LHCN-M2 (cell line): Measurements from ENCODE around the gene WDR59. TPM values are rescaled to one million over a fixed set of nuclear protein-coding genes. Genes with fewer than 3 reads are reported as not detected.
"Not testable (repeated sequence)": the region's sequence is repeated elsewhere in the genome, so short reads cannot be mapped to it uniquely, and the experiment has no call there.

Experiments
- DNase-seq: peaks from one replicate; pipeline ENCODE4 v3.0.0-alpha.2; 2012; ENCODE audit warnings: low read depth
- total RNA-seq: library from RNA; depleted of rRNA; stranded (reverse); fragments of >200 nt; gene quantifications from 2 replicates; pipeline ENCODE4 v1.2.3, GENCODE V29; 2014

WDR59 gene
- total RNA-seq, 1 experiment from 2014 or later = 10.0 TPM

GRCh38 chr16:74982256-74982655, 2.7 kb downstream of the WDR59 start:
- DNase-seq = no peak

- DNase-seq = no peak
These were observed 9.3 kb downstream of the WDR59 start for GRCh38 chr16:74975591-74975990.

DNA sequence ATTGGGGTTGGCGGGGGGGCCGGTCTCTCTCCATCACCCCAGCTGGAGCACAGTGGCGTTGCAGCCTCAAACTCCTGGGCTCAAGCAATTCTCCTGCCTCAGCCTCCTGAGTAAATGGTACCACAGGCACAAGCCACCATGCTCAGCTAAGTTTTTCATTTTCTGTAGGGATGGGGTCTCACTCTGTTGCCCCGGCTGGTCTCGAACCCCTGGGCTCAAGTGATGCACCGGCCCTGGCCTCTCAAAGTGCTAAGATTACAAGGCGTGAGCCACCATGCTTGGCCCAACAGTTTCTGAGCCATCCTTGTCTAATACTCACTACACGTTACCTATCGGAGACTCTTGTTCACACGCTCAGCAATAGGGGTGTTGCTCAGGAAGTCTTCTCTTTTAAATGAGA, 11.6 kb downstream of the WDR59 start:
- DNase-seq = no peak

DNA sequence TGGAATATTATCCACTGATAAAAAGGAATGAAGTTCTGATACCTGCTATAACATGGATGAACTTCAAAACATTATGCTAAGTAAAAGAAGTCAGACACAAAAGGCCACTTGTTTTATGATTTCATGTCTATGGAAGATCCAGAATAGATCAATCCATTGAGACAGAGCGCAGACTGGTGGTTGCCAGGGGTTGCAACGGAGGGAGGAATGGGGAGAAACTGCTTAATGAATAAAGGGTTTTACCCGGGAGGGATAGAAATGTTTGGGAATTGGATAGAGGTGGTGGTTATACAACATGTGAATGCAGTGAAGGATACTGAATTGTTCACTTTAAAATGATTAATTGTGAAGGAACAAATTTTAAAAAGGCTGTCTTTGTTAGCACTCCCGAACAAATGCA, 30.2 kb downstream of the WDR59 start:
- no peak for DNase-seq

DNA sequence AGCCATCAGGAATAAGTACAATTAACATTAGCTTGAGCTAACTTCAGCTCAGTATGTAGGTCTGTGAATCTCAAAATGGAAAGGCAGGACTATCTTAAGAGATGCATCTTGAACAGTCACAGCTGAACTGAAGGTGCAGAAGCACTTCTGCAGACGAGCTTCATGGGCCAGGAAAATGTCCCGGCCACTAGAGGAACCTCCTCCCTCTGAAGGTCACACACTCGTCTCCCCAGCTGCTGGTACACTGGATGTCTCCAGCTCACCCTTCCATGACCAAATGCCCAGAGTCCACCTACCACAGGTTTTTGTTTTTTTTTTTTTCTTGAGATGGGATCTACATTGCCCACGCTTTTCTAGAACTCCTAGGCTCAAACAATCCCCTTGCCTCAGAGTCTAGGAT, 33.2 kb downstream of the WDR59 start:
- no peak for DNase-seq

GRCh38 chr16:74951206-74951605, 33.7 kb downstream of the WDR59 start:
- DNase-seq = no peak

- no peak for DNase-seq
These were observed 34.4 kb downstream of the WDR59 start for GRCh38 chr16:74950511-74950910.

DNA sequence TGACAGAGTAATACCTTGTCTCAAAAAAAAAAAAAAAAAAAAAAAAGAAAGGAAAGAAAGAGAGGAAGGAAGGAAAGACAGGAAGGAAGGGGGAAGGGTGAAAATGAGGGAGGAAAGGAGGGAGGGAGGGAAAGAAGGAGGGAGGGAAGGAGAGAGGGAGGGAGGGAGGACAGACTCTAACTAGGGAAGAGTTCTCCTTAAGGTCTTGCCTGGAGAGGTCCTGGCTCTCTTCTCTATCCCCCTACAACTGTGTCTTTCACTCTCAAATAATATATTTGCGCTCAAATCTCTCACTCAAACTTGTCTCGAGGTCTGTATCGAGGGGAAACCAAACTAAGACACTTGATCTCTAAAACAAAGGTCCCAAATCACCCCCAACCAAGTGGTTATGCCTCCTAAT, 35.6 kb downstream of the WDR59 start:
- DNase-seq = no peak

DNA sequence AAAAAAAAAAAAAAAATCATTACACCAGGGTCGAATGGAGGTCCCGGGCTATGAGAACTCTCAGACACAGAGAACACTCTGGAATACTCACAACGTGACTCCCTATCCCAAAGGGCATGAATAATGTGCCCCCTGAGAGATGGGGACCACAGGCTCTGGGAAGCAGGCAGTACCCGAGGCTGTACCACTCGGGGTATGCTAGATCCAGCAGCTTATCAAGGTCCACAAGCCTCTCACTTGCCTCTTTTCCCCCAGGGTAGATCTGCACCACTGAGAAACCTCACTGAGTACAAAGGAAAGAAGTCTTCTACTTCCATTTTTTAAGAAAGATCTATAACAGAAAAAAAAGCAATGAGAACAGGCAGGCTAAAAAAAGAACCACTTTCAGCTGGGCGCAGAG, 40.5 kb downstream of the WDR59 start:
- DNase-seq = no peak

DNA sequence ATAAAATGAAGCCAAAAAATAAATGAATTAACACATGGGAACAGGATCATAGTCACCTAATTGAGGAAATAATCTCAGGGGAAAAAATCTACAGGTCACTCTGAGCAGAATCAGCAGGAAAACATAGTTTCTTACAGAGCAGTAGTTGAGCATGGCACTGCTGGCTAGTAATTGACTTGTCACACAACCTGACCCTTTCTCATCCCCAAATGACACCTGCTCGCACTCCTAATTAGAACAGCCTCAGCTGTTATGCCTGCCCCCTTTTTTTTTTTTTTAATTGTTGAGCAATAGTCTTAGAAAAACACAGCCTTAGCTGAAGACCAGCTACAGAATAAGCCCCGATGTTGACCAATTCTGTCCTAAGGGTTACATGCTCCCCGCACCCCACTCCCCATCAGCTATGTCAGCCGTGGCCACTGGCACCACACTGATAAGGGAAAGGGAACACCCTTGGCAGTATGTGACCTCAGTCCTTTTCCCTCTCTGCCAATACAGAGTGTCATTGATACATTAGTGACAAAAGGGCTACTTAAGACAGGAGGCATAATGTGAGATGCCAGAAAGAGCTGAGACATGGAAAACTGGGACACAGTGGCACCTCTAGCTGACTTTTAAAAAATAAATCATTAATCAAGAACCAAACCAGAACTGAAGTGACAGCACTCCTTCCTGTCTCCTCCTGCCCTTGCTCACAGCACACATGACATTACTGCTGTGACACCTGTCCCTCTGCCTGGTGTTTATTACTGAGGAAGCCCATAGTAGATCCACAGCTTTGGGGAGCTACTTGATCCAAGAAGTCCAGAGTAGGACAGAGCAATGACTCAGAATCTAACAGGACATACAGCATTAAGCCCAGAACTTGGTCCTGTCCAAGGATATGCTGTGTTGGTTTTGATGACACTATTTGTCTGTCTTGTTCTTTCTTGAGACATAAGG, 41.7 kb downstream of the WDR59 start:
- no peak for DNase-seq

- no peak for DNase-seq
These were observed 42.4 kb downstream of the WDR59 start for GRCh38 chr16:74942566-74942965.

DNA sequence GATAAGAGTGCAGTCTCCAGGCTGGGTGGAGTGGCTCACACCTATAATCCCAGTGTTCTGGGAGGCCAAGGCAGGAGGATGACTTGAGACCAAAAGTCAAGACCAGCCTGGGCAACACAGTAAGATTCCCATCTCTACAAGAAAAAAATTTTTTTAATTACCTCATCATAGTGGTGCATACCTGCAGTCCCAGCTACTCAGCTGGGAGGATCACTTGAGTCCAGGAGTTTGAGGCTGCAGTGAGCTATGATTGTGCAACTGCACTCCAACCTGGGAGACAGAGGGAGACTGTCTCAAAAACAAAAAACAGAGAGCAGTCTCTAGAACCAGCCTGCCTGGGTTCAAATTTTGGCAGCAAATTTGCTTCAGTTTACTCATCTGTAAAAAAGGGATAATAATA, 45.2 kb downstream of the WDR59 start:
- DNase-seq = no peak

- DNase-seq = peak; percentile 97
These were observed 47.9 kb downstream of the WDR59 start for GRCh38 chr16:74936902-74937560.

- no peak for DNase-seq
These were observed 53.5 kb downstream of the WDR59 start for GRCh38 chr16:74931445-74931844.

DNA sequence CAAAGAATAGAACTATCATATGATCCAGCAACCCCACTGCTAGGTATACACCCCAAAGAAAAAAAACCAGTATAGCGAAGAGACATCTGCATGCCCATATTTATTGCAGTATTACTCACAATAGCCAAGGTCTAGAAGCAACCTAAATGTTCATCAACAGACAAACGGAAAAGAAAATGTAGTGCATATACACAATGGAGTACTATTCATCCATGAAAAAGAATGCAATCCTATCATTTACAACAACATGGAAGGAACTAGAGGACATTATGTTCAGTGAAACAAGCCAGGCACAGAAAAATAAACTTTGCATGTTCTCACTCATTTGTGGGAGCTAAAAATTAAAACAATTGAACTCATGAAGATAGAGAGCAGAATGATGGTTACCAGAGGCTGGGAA, 55.3 kb downstream of the WDR59 start:
- DNase-seq = no peak

GRCh38 chr16:74926805-74927204, 58.1 kb downstream of the WDR59 start:
- no peak for DNase-seq

DNA sequence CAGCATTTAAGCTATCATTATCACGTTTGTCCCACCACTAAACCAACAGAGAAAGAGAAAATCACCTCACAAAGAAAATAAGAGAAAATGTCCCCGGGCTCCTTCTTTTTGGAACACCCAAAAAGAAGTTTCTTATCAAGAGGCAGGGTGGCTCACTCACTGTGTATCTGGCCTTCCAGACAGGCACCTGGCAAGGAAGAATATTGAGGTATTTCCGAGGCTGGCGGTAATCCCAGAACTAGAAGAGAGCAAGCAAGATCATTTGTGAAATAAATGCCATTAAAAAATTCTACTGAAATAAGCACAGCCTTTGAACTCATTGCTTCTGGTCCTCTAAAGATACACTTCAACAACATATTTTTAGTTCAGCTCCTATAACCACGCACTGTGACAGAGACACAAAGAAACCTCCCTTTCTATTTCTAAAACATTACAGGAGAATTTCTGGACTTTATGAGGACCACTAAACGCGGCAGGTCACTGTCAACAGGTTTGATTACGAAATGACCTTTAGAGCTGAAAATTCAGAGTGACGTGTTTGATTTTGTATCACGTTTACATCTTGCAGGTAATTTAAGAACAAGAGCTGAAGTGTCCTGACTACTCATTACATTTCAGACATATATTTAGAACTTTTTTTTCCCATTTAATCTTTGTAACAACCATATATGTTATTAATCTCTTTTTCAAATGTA, 61.0 kb downstream of the WDR59 start:
- DNase-seq = no peak

GRCh38 chr16:74922150-74923138, 62.5 kb downstream of the WDR59 start:
- no peak for DNase-seq

- DNase-seq = no peak
These were observed 63.9 kb downstream of the WDR59 start for GRCh38 chr16:74921051-74921450.

GRCh38 chr16:74909665-74910064, 75.3 kb downstream of the WDR59 start:
- DNase-seq = no peak

DNA sequence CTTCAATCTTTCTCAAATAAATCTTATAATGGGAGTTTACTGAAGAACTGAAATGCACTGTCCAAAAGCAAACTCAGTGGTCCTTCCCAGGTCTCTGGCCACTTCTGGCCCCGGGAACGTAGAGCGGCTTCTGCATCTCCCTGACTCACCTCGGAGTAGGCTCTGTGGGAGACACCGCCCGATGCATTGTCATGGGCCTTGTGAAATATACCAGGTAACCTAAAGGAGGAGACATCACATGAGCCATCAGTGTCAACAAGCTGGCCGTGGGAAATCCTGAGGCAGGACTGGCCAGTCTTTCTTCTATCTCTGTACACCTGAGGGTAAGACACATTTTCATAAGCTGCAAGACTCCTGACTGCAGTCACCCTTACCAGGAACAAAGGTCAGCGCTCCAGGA, 76.2 kb downstream of the WDR59 start:
- DNase-seq = not testable (repeated sequence)
